OCI-LY1 (cell line): ENCODE results near the gene MED26.

Experiments
- EZH2 ChIP-seq: fragments of 200-600 bp; sonication (generic), shearing (Covaris generic); IDR thresholded peaks from 2 replicates; pipeline ENCODE4 v1.8.0; 2017; ENCODE audit warnings: borderline replicate concordance, mixed run types, mild to moderate bottlenecking, antibody characterized with exemption, low read length, moderate library complexity, mixed read lengths
- TF ChIP-seq, protein P1 (sequence below): fragments of 200-600 bp; sonication (generic), shearing (Covaris generic); IDR thresholded peaks from 2 replicates; pipeline ENCODE4 v1.5.1; 2017; ENCODE audit warnings: mild to moderate bottlenecking, antibody characterized with exemption, low read length, moderate library complexity, mixed read lengths

DNA sequence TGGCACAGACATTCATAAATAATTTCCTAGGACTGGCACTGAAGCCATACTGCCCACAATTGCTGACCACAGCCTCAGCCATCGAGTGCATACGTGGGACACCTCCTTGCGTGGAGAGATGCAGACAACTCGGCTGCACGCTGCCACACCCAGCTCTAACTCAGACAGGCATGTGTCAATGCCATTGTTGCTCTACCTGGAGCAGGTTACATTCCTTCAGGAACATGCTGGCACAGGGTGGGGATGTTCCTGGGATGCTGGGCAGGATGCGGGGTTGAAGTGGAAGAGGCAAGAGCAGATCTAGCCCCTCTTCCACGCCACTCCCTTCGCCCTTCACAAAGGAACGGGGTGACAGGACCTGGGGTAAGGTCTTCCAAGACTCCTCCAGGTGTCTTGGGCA, 31.6 kb downstream of the MED26 start:
- TF ChIP-seq, protein P1, sequence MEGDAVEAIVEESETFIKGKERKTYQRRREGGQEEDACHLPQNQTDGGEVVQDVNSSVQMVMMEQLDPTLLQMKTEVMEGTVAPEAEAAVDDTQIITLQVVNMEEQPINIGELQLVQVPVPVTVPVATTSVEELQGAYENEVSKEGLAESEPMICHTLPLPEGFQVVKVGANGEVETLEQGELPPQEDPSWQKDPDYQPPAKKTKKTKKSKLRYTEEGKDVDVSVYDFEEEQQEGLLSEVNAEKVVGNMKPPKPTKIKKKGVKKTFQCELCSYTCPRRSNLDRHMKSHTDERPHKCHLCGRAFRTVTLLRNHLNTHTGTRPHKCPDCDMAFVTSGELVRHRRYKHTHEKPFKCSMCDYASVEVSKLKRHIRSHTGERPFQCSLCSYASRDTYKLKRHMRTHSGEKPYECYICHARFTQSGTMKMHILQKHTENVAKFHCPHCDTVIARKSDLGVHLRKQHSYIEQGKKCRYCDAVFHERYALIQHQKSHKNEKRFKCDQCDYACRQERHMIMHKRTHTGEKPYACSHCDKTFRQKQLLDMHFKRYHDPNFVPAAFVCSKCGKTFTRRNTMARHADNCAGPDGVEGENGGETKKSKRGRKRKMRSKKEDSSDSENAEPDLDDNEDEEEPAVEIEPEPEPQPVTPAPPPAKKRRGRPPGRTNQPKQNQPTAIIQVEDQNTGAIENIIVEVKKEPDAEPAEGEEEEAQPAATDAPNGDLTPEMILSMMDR: no peak
- no peak for TF ChIP-seq EZH2
